CD8-positive, alpha-beta memory T cell (primary cell): Measurements from ENCODE around the gene RGS3. TPM values are rescaled to one million over a fixed set of nuclear protein-coding genes. Genes with fewer than 3 reads are reported as not detected.

Source experiments
- CTCF ChIA-PET: fragments of 350-600 bp; sonication (Branson Sonifier 250); formaldehyde crosslinking; loops from one replicate; lab custom pipeline; 2021; ENCODE audit warnings: antibody characterized with exemption; lab: Charles Lee
- POLR2A ChIA-PET: fragments of 350-600 bp; sonication (Branson Sonifier 250); formaldehyde crosslinking; loops from one replicate; lab custom pipeline; 2021; ENCODE audit warnings: antibody characterized with exemption; lab: Charles Lee
- DNase-seq, 5 donors: peaks; one replicate each; pipeline versions ENCODE4 v3.0.0 to v3.0.0-alpha.2; 2020 to 2022; ENCODE audit warnings: mixed read lengths in 1 of 5
- H3K27ac ChIP-seq: one replicate; pipeline ENCODE4 v1.7.0; 2013; ENCODE audit warnings: low read depth, mild to moderate bottlenecking, low read length, moderate library complexity
- H3K27me3 ChIP-seq: 2 replicates; pipeline ENCODE4 v1.7.0; 2013; ENCODE audit warnings: low read length, mild to moderate bottlenecking; ENCODE audit not compliant: insufficient read depth, poor library complexity, severe bottlenecking
- H3K36me3 ChIP-seq: 2 replicates; pipeline ENCODE4 v1.7.0; 2013; ENCODE audit warnings: mild to moderate bottlenecking, low read length, moderate library complexity; ENCODE audit not compliant: insufficient read depth
- H3K4me1 ChIP-seq: 2 replicates; pipeline ENCODE4 v1.7.0; 2013; ENCODE audit warnings: mild to moderate bottlenecking, low read length, moderate library complexity; ENCODE audit not compliant: insufficient read depth
- H3K4me3 ChIP-seq: 2 replicates; pipeline ENCODE4 v1.7.0; 2013; ENCODE audit warnings: mild to moderate bottlenecking, low read length
- H3K9me3 ChIP-seq: 2 replicates; pipeline ENCODE4 v1.7.0; 2013; ENCODE audit warnings: mild to moderate bottlenecking, low read length
- H3K27ac Mint-ChIP-seq, 8 donors: one replicate each; pipeline ENCODE4 v1.8.0; 2020 to 2021; ENCODE audit warnings: mixed read lengths in 8 of 8, mild to moderate bottlenecking in 6 of 8, inconsistent platforms in 3 of 8, moderate library complexity in 3 of 8
- H3K27me3 Mint-ChIP-seq, 2 donors: one replicate each; pipeline ENCODE4 v1.8.0; 2020 to 2021; ENCODE audit warnings: mixed read lengths in 2 of 2, mild to moderate bottlenecking in 1 of 2, moderate library complexity in 1 of 2
- H3K36me3 Mint-ChIP-seq, 3 donors: one replicate each; pipeline ENCODE4 v1.8.0; 2020 to 2021; ENCODE audit warnings: mixed read lengths in 3 of 3, inconsistent platforms in 1 of 3, mild to moderate bottlenecking in 1 of 3
- H3K4me1 Mint-ChIP-seq, 3 donors: one replicate each; pipeline ENCODE4 v1.8.0; 2020 to 2021; ENCODE audit warnings: mixed read lengths in 3 of 3, inconsistent platforms in 1 of 3, mild to moderate bottlenecking in 1 of 3
- H3K4me3 Mint-ChIP-seq, 7 donors: one replicate each; pipeline ENCODE4 v1.8.0; 2020 to 2021; ENCODE audit warnings: mixed read lengths in 7 of 7, mild to moderate bottlenecking in 6 of 7, moderate library complexity in 4 of 7, inconsistent platforms in 2 of 7
- H3K9me3 Mint-ChIP-seq, 5 donors: one replicate each; pipeline ENCODE4 v1.8.0; 2020 to 2022; ENCODE audit warnings: mixed read lengths in 5 of 5, mild to moderate bottlenecking in 3 of 5, moderate library complexity in 2 of 5, inconsistent platforms in 1 of 5
- polyA plus RNA-seq: library from polyadenylated mRNA; unstranded; fragments of 300-500 nt; fragmentation: Illumina TruSeq; gene quantifications from one replicate; pipeline ENCODE4 v1.2.3, GENCODE V29; 2021
- total RNA-seq, 2 experiments: library from RNA; stranded (reverse); gene quantifications; one replicate each; pipeline ENCODE4 v1.2.3, GENCODE V29; 2021

RGS3 gene
- total and polyA plus RNA-seq, 3 experiments from 2014 or later, result 59.8 to 91.2 (median 89.2) TPM

GRCh38 chr9:113578882-113579282, 115.4 kb downstream of the RGS3 start:
- peak overlapping the region; percentile 48 for H3K4me3 ChIP-seq

GRCh38 chr9:113579283-113580040, 115.9 kb downstream of the RGS3 start:
- Histone ChIP-seq H3K9me3 (no peaks in the 10 kb centered on the region), H3K4me1 (peaks cover 60% of the 10 kb centered on the region), H3K4me3 (peak overlapping the region; percentile 48), H3K27me3 (no peaks in the 10 kb centered on the region), H3K36me3 (peaks cover 6% of the 10 kb centered on the region), H3K27ac (peak overlapping the region; percentile 41)
- peaks cover 82 to 90% (median 84%) of the 10 kb centered on the region in 3 donors for H3K4me1 Mint-ChIP-seq
- peak overlapping the region; percentile 91 to 97 (median 95) for H3K27ac Mint-ChIP-seq
- DNase-seq, result peak; percentile 14 to 61 (median 21)
- POLR2A ChIA-PET, result interaction anchor here (0.5 to 4.1 kb wide), 9 partner anchors 19 to 1449 kb away, joined by 3 to 27 read pairs (median 6); partner anchors contain the start of gene POLE3
- H3K9me3 Mint-ChIP-seq, result no peaks in the 10 kb centered on the region
- H3K36me3 Mint-ChIP-seq, result peaks cover 0 to 22% (median 4%) of the 10 kb centered on the region in 3 donors
- CTCF ChIA-PET, result interaction anchor here (0.6 to 3.3 kb wide), 23 partner anchors 11 to 359 kb away, joined by 3 to 30 read pairs (median 5); partner anchors contain the start of genes ALAD and WDR31
- H3K27me3 Mint-ChIP-seq, result no peaks in the 10 kb centered on the region
- H3K4me3 Mint-ChIP-seq, result peak overlapping the region; percentile 72 to 94 (median 83)

More at GRCh38 chr9:113578882-113579282, 115.4 kb downstream of the RGS3 start:
- Histone ChIP-seq H3K36me3 (no peaks in the 10 kb centered on the region), H3K27me3 (no peaks in the 10 kb centered on the region), H3K9me3 (no peaks in the 10 kb centered on the region), H3K27ac (peak overlapping the region; percentile 41), H3K4me1 (peaks cover 65% of the 10 kb centered on the region)
- DNase-seq, result peak; percentile 71 to 92 (median 79)
- Mint-ChIP-seq H3K4me3 (peak overlapping the region; percentile 72 to 87 (median 82)), H3K9me3 (no peaks in the 10 kb centered on the region), H3K36me3 (peaks cover 0 to 16% (median 4%) of the 10 kb centered on the region in 3 donors), H3K27me3 (no peaks in the 10 kb centered on the region), H3K4me1 (peaks cover 84 to 94% (median 90%) of the 10 kb centered on the region in 3 donors), H3K27ac (peak overlapping the region; percentile 91 to 97 (median 95))
- ChIA-PET POLR2A (interaction anchor here (0.5 to 4.1 kb wide), 9 partner anchors 19 to 359 kb away, joined by 3 to 27 read pairs (median 6); partner anchors contain the start of gene POLE3), CTCF (interaction anchor here (0.6 to 3.3 kb wide), 24 partner anchors 10 to 359 kb away, joined by 3 to 30 read pairs (median 5); partner anchors contain the start of genes ALAD and WDR31)

- Histone ChIP-seq H3K27me3 (no peaks in the 10 kb centered on the region), H3K9me3 (no peaks in the 10 kb centered on the region), H3K36me3 (peaks cover 9% of the 10 kb centered on the region), H3K4me3 (peak overlapping the region; percentile 48), H3K27ac (peak overlapping the region; percentile 41), H3K4me1 (peaks cover 59% of the 10 kb centered on the region)
- peaks cover 0 to 30% (median 7%) of the 10 kb centered on the region in 3 donors for H3K36me3 Mint-ChIP-seq
- H3K27me3 Mint-ChIP-seq, result no peaks in the 10 kb centered on the region
- peak overlapping the region; percentile 91 to 99 (median 95) for H3K27ac Mint-ChIP-seq
- CTCF ChIA-PET, result interaction anchor here (1.0 to 3.3 kb wide), 17 partner anchors 11 to 360 kb away, joined by 3 to 30 read pairs (median 8); partner anchors contain the start of gene ALAD
- POLR2A ChIA-PET, result interaction anchor here (0.7 to 4.1 kb wide), 7 partner anchors 20 to 1448 kb away, joined by 3 to 27 read pairs (median 7); partner anchors contain the start of gene POLE3
- H3K9me3 Mint-ChIP-seq, result no peaks in the 10 kb centered on the region
- H3K4me3 Mint-ChIP-seq, result peak overlapping the region; percentile 72 to 94 (median 84)
- H3K4me1 Mint-ChIP-seq, result peaks cover 85 to 94% (median 87%) of the 10 kb centered on the region in 3 donors
- DNase-seq, result peak; percentile 29 to 65 (median 47)
Measured at GRCh38 chr9:113580041-113580953, 116.8 kb downstream of the RGS3 start.

- Histone ChIP-seq H3K4me3 (peak overlapping the region; percentile 60), H3K36me3 (peaks cover 9% of the 10 kb centered on the region)
- H3K27me3 Mint-ChIP-seq, result no peaks in the 10 kb centered on the region
Measured at GRCh38 chr9:113580954-113581311, 117.4 kb downstream of the RGS3 start.

GRCh38 chr9:113581865-113582697, 118.6 kb downstream of the RGS3 start:
- peaks cover 59% of the 10 kb centered on the region for H3K4me1 ChIP-seq
- H3K36me3 ChIP-seq, result peaks cover 9% of the 10 kb centered on the region
- Mint-ChIP-seq H3K4me1 (peaks cover 84 to 92% (median 88%) of the 10 kb centered on the region in 3 donors), H3K4me3 (peak overlapping the region; percentile 72 to 94 (median 84)), H3K27me3 (no peaks in the 10 kb centered on the region), H3K9me3 (no peaks in the 10 kb centered on the region), H3K27ac (peak overlapping the region; percentile 91 to 99 (median 95)), H3K36me3 (peaks cover 0 to 46% (median 7%) of the 10 kb centered on the region in 3 donors)
- H3K9me3 ChIP-seq, result no peaks in the 10 kb centered on the region
- H3K4me3 ChIP-seq, result peak overlapping the region; percentile 60
- POLR2A ChIA-PET, result interaction anchor here (0.5 to 4.1 kb wide), 8 partner anchors 50 to 179 kb away, joined by 3 to 22 read pairs (median 3); no protein-coding TSS in a partner anchor
- H3K27ac ChIP-seq, result peak overlapping the region; percentile 28
- no peaks in the 10 kb centered on the region for H3K27me3 ChIP-seq
- CTCF ChIA-PET, result interaction anchor here (0.7 to 3.1 kb wide), 29 partner anchors 9 to 360 kb away, joined by 3 to 50 read pairs (median 5); partner anchors contain the start of genes ALAD, C9orf43, CDC26 and POLE3
- peak; percentile 65 to 92 (median 75) for DNase-seq

More at GRCh38 chr9:113580954-113581311, 117.4 kb downstream of the RGS3 start:
- Histone ChIP-seq H3K9me3 (no peaks in the 10 kb centered on the region), H3K27me3 (no peaks in the 10 kb centered on the region), H3K27ac (no peak overlapping the region), H3K4me1 (peaks cover 59% of the 10 kb centered on the region)
- Mint-ChIP-seq H3K36me3 (peaks cover 0 to 36% (median 7%) of the 10 kb centered on the region in 3 donors), H3K4me3 (peak overlapping the region; percentile 72 to 94 (median 84)), H3K9me3 (no peaks in the 10 kb centered on the region), H3K4me1 (peaks cover 82 to 93% (median 85%) of the 10 kb centered on the region in 3 donors), H3K27ac (peak overlapping the region; percentile 91 to 99 (median 95))
- DNase-seq, result peak in 1 of 5 donors; percentile 45
- ChIA-PET CTCF (interaction anchor here (1.0 to 3.3 kb wide), 11 partner anchors 11 to 171 kb away, joined by 3 to 50 read pairs (median 15); partner anchors contain the start of genes C9orf43 and POLE3), POLR2A (interaction anchor here (1.3 to 4.1 kb wide), 3 partner anchors 57 to 69 kb away, joined by 4 to 22 read pairs (median 8); no protein-coding TSS in a partner anchor)

GRCh38 chr9:113582698-113583200, 119.2 kb downstream of the RGS3 start:
- peak overlapping the region in 7 of 8 donors; percentile 65 to 96 (median 91) for H3K27ac Mint-ChIP-seq
- no peak for DNase-seq
- Histone ChIP-seq H3K4me3 (no peak overlapping the region), H3K4me1 (peaks cover 53% of the 10 kb centered on the region), H3K27ac (no peak overlapping the region), H3K9me3 (no peaks in the 10 kb centered on the region), H3K27me3 (no peaks in the 10 kb centered on the region), H3K36me3 (peaks cover 9% of the 10 kb centered on the region)
- peaks cover 78 to 85% (median 81%) of the 10 kb centered on the region in 3 donors for H3K4me1 Mint-ChIP-seq
- peaks cover 0 to 46% (median 7%) of the 10 kb centered on the region in 3 donors for H3K36me3 Mint-ChIP-seq
- POLR2A ChIA-PET, result interaction anchor here (1.6 kb wide), 1 partner anchor 180 kb away, joined by 3 read pairs; no protein-coding TSS in a partner anchor
- peak overlapping the region in 5 of 7 donors; percentile 19 to 94 (median 72) for H3K4me3 Mint-ChIP-seq
- CTCF ChIA-PET, result interaction anchor here (0.7 to 3.1 kb wide), 27 partner anchors 9 to 361 kb away, joined by 3 to 50 read pairs (median 5); partner anchors contain the start of genes ALAD, C9orf43, CDC26 and POLE3
- no peaks in the 10 kb centered on the region for H3K27me3 Mint-ChIP-seq
- H3K9me3 Mint-ChIP-seq, result no peaks in the 10 kb centered on the region
